Nephron progenitor cell (in vitro differentiated cells): ENCODE results near the gene CACNA1B.
"Not testable (repeated sequence)": the region's sequence is repeated elsewhere in the genome, so short reads cannot be mapped to it uniquely, and the experiment has no call there.

ENCODE experiments used
- DNase-seq: peaks from one replicate; pipeline ENCODE4 v3.0.0; 2021
- H3K27ac Mint-ChIP-seq: 2 replicates; pipeline ENCODE4 v1.8.0; 2021; ENCODE audit warnings: mild to moderate bottlenecking, moderate library complexity, mixed read lengths
- H3K27me3 Mint-ChIP-seq: 2 replicates; pipeline ENCODE4 v1.8.0; 2021; ENCODE audit warnings: mild to moderate bottlenecking, low read depth, mixed read lengths; ENCODE audit not compliant: poor library complexity
- H3K36me3 Mint-ChIP-seq: 2 replicates; pipeline ENCODE4 v1.8.0; 2021; ENCODE audit warnings: low read depth, mixed read lengths
- H3K4me1 Mint-ChIP-seq: 2 replicates; pipeline ENCODE4 v1.8.0; 2021; ENCODE audit warnings: mixed read lengths
- H3K4me3 Mint-ChIP-seq: 2 replicates; pipeline ENCODE4 v1.8.0; 2021; ENCODE audit warnings: mild to moderate bottlenecking, moderate library complexity, mixed read lengths
- H3K9me3 Mint-ChIP-seq: 2 replicates; pipeline ENCODE4 v1.8.0; 2021; ENCODE audit warnings: mild to moderate bottlenecking, moderate library complexity, mixed read lengths
- TF ChIP-seq, protein P1 (sequence below): fragments of 200-600 bp; sonication (generic); IDR thresholded peaks from 2 replicates; pipeline ENCODE4 v1.5.0; 2021; ENCODE audit warnings: antibody characterized with exemption

CACNA1B gene

DNA sequence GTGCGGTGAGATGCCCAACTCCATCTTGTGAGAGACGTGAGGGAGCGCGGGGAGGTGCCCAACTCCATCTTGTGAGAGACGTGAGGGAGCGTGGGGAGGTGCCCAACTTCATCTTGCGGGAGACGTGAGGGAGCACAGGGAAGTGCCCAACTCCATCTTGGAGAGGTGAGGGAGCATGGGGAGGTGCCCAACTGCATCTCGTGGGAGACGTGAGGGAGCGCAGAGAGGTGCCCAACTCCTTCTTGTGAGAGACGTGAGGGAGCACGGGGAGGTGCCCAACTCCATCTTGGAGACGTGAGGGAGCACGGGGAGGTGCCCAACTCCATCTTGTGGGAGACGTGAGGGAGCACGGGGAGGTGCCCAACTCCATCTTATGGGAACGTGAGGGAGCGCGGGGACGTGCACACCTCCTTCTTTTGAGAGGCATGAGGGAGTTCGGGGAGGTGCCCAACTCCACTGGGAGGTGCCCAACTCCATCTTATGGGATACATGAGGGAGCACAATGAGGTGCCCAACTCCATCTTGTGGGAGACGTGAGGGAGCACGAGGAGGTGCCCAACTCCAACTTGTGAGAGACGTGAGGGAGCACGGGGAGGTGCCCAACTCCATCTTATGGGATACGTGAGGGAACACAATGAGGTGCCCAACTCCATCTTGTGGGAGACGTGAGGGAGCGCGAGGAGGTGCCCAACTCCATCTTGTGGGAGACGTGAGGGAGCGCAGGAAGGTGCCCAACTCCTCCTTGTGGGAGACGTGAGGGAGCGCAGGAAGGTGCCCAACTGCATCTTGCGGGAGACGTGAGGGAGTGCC, 235.4 kb downstream of the CACNA1B start:
- no peak for DNase-seq
- H3K4me3 Mint-ChIP-seq: no peak overlapping the region
- peaks cover 14% of the 10 kb centered on the region for H3K27me3 Mint-ChIP-seq
- no peak overlapping the region for H3K27ac Mint-ChIP-seq
- H3K4me1 Mint-ChIP-seq: no peaks in the 10 kb centered on the region
- peaks cover 48% of the 10 kb centered on the region for H3K9me3 Mint-ChIP-seq
- H3K36me3 Mint-ChIP-seq: peaks cover 5% of the 10 kb centered on the region
- TF ChIP-seq, protein P1, sequence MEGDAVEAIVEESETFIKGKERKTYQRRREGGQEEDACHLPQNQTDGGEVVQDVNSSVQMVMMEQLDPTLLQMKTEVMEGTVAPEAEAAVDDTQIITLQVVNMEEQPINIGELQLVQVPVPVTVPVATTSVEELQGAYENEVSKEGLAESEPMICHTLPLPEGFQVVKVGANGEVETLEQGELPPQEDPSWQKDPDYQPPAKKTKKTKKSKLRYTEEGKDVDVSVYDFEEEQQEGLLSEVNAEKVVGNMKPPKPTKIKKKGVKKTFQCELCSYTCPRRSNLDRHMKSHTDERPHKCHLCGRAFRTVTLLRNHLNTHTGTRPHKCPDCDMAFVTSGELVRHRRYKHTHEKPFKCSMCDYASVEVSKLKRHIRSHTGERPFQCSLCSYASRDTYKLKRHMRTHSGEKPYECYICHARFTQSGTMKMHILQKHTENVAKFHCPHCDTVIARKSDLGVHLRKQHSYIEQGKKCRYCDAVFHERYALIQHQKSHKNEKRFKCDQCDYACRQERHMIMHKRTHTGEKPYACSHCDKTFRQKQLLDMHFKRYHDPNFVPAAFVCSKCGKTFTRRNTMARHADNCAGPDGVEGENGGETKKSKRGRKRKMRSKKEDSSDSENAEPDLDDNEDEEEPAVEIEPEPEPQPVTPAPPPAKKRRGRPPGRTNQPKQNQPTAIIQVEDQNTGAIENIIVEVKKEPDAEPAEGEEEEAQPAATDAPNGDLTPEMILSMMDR: no peak

- not testable (repeated sequence) for H3K4me1 Mint-ChIP-seq, H3K4me3 Mint-ChIP-seq, DNase-seq, H3K27ac Mint-ChIP-seq, H3K36me3 Mint-ChIP-seq
- Mint-ChIP-seq H3K9me3 (peaks cover 48% of the 10 kb centered on the region), H3K27me3 (peaks cover 14% of the 10 kb centered on the region)
Measured at GRCh38 chr9:138113701-138114325, 236.2 kb downstream of the CACNA1B start.

DNA sequence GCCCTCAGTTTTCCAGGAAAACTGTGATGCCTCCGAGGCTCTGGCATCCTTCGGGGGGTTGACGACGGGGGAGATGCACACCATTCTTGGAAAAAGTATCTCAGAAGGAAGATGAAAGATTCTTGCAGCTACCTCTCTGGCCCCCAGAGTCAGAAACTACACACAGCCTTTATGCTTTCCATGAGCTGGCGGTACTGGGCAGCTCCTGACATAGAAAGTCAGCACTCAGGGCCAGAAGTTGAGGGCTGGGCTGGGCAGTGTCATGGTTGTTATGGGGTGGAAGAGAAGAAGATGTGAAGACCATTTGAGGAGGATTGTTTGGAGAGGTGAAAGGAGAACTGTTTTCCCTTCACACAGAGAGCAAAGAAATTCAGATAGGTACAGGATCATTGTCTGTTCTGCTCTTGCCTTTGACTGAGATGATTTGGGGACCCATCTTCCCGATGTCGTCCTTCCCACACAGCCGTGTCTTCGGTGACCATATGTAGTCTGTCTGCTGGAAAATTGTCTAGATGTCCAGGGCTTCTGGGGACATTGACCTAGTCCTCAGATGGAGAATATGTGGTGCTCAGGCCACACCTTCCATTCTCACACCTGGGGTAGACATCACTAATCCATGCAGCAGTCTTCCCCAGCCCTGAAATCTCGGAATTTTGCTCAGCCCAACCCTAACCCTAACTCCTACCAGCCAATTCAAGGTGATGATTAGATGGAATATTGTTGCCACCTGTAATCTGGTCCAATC, 237.1 kb downstream of the CACNA1B start:
- DNase-seq: no peak
- no peak overlapping the region for H3K27ac Mint-ChIP-seq
- H3K4me3 Mint-ChIP-seq: no peak overlapping the region
- TF ChIP-seq, protein P1: no peak
- H3K36me3 Mint-ChIP-seq: peaks cover 5% of the 10 kb centered on the region
- H3K9me3 Mint-ChIP-seq: peaks cover 57% of the 10 kb centered on the region
- H3K27me3 Mint-ChIP-seq: peaks cover 14% of the 10 kb centered on the region
- no peaks in the 10 kb centered on the region for H3K4me1 Mint-ChIP-seq

- Mint-ChIP-seq H3K4me3 (no peak overlapping the region), H3K27me3 (peaks cover 14% of the 10 kb centered on the region)
Measured at GRCh38 chr9:138115506-138115905, 237.9 kb downstream of the CACNA1B start.

DNA sequence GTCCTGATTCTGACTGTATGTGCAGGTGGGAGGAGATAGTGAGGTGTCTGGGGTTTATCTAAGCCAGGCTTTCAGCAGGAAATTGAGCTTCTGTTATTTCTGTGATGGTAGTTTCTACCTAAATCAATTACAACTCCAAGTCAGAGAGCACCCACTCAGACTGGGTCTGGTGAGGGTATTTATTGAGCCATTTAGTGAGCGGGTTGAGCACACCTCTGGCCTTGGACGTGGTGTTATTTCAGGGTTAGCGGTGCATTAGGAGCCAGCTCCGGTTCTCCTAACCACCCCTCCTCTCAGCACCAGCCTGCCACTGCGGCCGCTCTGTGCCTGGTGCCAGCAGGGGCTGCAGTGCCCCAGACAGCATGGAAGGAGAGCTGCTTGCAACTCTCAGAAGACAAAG, 238.9 kb downstream of the CACNA1B start:
- no peak for DNase-seq
- Mint-ChIP-seq H3K4me1 (no peaks in the 10 kb centered on the region), H3K27me3 (peaks cover 14% of the 10 kb centered on the region), H3K27ac (no peak overlapping the region), H3K4me3 (no peak overlapping the region), H3K9me3 (peaks cover 59% of the 10 kb centered on the region), H3K36me3 (peaks cover 5% of the 10 kb centered on the region)
- TF ChIP-seq, protein P1: no peak

More at GRCh38 chr9:138115506-138115905, 237.9 kb downstream of the CACNA1B start:
- Mint-ChIP-seq H3K36me3 (peaks cover 5% of the 10 kb centered on the region), H3K4me1 (no peaks in the 10 kb centered on the region), H3K9me3 (peaks cover 59% of the 10 kb centered on the region), H3K27ac (no peak overlapping the region)
- TF ChIP-seq, protein P1: no peak
- DNase-seq: no peak

DNA sequence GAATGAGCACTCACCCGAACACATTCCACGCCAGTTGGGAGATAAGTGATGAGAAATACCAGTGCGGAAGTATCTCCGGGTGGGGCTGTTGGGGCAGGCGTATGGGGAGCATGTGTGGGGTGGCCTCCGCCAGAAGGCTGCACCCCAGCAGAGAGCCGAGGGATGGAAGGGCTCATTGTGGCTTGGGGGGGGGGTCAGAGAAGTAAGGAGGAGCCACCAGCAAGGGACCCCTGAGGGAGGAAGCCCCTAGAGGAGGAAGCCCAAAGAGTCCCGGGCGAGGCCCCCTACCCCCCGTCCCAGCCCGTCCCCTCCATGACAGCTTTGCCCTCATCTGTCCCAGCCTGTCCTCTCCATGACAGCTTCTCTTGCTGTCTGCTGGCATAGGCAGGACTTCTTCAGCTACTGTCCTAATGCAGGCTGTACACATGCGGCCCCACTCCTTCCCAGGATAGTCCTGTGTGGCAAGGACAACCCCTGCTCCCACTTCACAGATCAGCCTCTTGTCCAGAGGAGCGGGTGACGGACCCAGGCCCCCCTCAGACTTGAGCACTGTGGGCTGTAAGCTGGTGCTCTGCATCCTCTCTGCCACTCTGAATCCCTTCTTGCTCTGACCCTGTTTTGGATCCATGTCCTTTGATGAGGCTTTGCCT, 239.6 kb downstream of the CACNA1B start:
- H3K36me3 Mint-ChIP-seq: peaks cover 5% of the 10 kb centered on the region
- H3K27me3 Mint-ChIP-seq: peaks cover 9% of the 10 kb centered on the region
- no peak for DNase-seq
- no peak overlapping the region for H3K4me3 Mint-ChIP-seq
- peaks cover 64% of the 10 kb centered on the region for H3K9me3 Mint-ChIP-seq
- no peaks in the 10 kb centered on the region for H3K4me1 Mint-ChIP-seq
- TF ChIP-seq, protein P1: no peak
- H3K27ac Mint-ChIP-seq: no peak overlapping the region
